K562 (cell line): ENCODE results near the gene MS4A2. TPM values are rescaled to one million over a fixed set of nuclear protein-coding genes. Genes with fewer than 3 reads are reported as not detected.

Experiments
- ARID3A ChIP-seq: IDR thresholded peaks from 2 replicates; pipeline ENCODE4 v1.6.1; 2012; ENCODE audit warnings: low read depth, low read length, improper control_type of control experiment, borderline replicate concordance
- BCOR ChIP-seq: fragments of 450-650 bp; IDR thresholded peaks from 2 replicates; pipeline ENCODE4 v1.6.1; 2016
- DMBX1 ChIP-seq: fragments of 250-450 bp; sonication (Bioruptor Pico); IDR thresholded peaks from 2 replicates; pipeline ENCODE4 v1.8.0; 2022; ENCODE audit warnings: inconsistent platforms, mild to moderate bottlenecking, moderate library complexity, borderline replicate concordance
- DNMT1 ChIP-seq: fragments of 450-650 bp; IDR thresholded peaks from 2 replicates; pipeline ENCODE4 v1.6.1; 2016; ENCODE audit warnings: antibody characterized with exemption, mild to moderate bottlenecking
- GTF2F1 ChIP-seq: IDR thresholded peaks from 2 replicates; pipeline ENCODE4 v1.6.1; 2011; ENCODE audit warnings: low read depth, low read length, improper control_type of control experiment
- IRF9 ChIP-seq: fragments of 450-650 bp; IDR thresholded peaks from 2 replicates; pipeline ENCODE4 v1.6.1; 2016; ENCODE audit warnings: missing biosample characterization, missing genetic modification characterization
- KLF1 ChIP-seq: fragments of 450-650 bp; IDR thresholded peaks from 2 replicates; pipeline ENCODE4 v1.6.1; 2016; ENCODE audit warnings: missing genetic modification characterization, missing compliant biosample characterization
- MTA1 ChIP-seq: fragments of 450-650 bp; IDR thresholded peaks from 2 replicates; pipeline ENCODE4 v1.6.1; 2017; ENCODE audit warnings: borderline replicate concordance
- MYC ChIP-seq, 2 experiments: fragments of 250-450 bp in 1 of 2; sonication (Bioruptor Pico) in 1 of 2; IDR thresholded peaks; 2 replicates each; pipeline versions ENCODE4 v1.5.1 to v1.6.1; 2012 to 2021; ENCODE audit warnings: low read depth in 2 of 2, borderline replicate concordance in 1 of 2, improper control_type of control experiment in 1 of 2, low read length in 1 of 2, mild to moderate bottlenecking in 1 of 2, moderate library complexity in 1 of 2
- RFX7 ChIP-seq: fragments of 250-450 bp; sonication (Bioruptor Pico); IDR thresholded peaks from 2 replicates; pipeline ENCODE4 v1.5.1; 2021; ENCODE audit warnings: mild to moderate bottlenecking
- SLC30A9 ChIP-seq: fragments of 250-450 bp; sonication (Bioruptor Pico); IDR thresholded peaks from 2 replicates; pipeline ENCODE4 v1.8.0; 2022; ENCODE audit warnings: mild to moderate bottlenecking, moderate library complexity
- SMARCA5 ChIP-seq: fragments of 450-650 bp; IDR thresholded peaks from 2 replicates; pipeline ENCODE4 v1.6.1; 2016
- ZNF197 ChIP-seq: fragments of 200-800 bp; sonication (Bioruptor generic); IDR thresholded peaks from 2 replicates; pipeline ENCODE4 v1.6.1; 2016; ENCODE audit warnings: low read depth, missing genetic modification characterization, missing compliant biosample characterization
- ZNF282 ChIP-seq: sonication (generic); formaldehyde crosslinking; IDR thresholded peaks from 2 replicates; pipeline ENCODE4 v1.8.1; 2023; ENCODE audit warnings: missing genetic modification reagents
- ZNF586 ChIP-seq: fragments of 450-650 bp; formaldehyde crosslinking; conservative IDR thresholded peaks from 2 replicates; pipeline ENCODE4 v1.4.0; 2020; ENCODE audit warnings: mild to moderate bottlenecking, moderate library complexity
- polyA plus RNA-seq, 8 experiments: library from polyadenylated mRNA; depleted of rRNA in 4 of 8; stranded (reverse) in 5 of 8; unstranded in 3 of 8; fragments of >200 nt; fragmentation: Nextera tagmentation in 2 of 8; fragmentation: Illumina TruSeq in 1 of 8; extraction: Ambion mirVana in 2 of 8; extraction: Trizol in 1 of 8; gene quantifications; 2 replicates each; pipeline versions ENCODE4 v1.2.1 to v1.2.3, GENCODE V29; 2011 to 2014; ENCODE audit warnings: inconsistent platforms in 1 of 8, missing spikeins in 1 of 8
- total RNA-seq, 7 experiments: library from RNA; depleted of rRNA in 6 of 7; stranded (reverse); fragments of >200 nt in 6 of 7; fragmentation: Illumina TruSeq in 2 of 7; extraction: Trizol in 2 of 7; gene quantifications; 2 replicates each; pipeline versions ENCODE4 v1.2.1 to v1.2.3, GENCODE V29; 2011 to 2021; ENCODE audit warnings: low replicate concordance in 1 of 7

MS4A2 gene
- total and polyA plus RNA-seq, 9 of the 15 experiments (the other 6 are each of a cell fraction or from before 2014, with no cell fraction given) = 0.06 to 5.7 (median 0.86) TPM

- TF ChIP-seq BCOR (0 out of 2 replicates have a peak, but pooled peaks have one; percentile 10), MYC (IDR thresholded peaks at IDR 0.05; ENCODE audit: low read depth, low read length) (0 out of 2 replicates have a peak, but pooled peaks have one; percentile 49), MYC (CRISPR knock-in tag; IDR thresholded peaks at IDR 0.05; ENCODE audit: borderline replicate concordance, low read depth) (no peak), RFX7 (CRISPR knock-in tag) (no peak), ZNF197 (CRISPR knock-in tag) (0 out of 2 replicates have a peak, but pooled peaks have one; percentile 29), KLF1 (no peak), ZNF282 (no peak), GTF2F1 (no peak), IRF9 (tag) (no peak), DMBX1 (CRISPR knock-in tag) (peak; percentile 17; the same call in 1 of the 2 replicates), SMARCA5 (no peak), DNMT1 (no peak), SLC30A9 (CRISPR knock-in tag) (no peak), ARID3A (0 out of 2 replicates have a peak, but pooled peaks have one; percentile 47), MTA1 (no peak), ZNF586 (CRISPR knock-in tag) (no peak)
Observed at GRCh38 chr11:60130496-60130895, 42.0 kb downstream of the MS4A2 start (continued).
